GM23248 (cell line): ENCODE measurements around the gene SNRNP27.

ENCODE experiments used
- EZH2 ChIP-seq: fragments of 200-600 bp; sonication (generic); IDR thresholded peaks from 2 replicates; pipeline ENCODE4 v1.6.1; 2018; ENCODE audit warnings: antibody characterized with exemption, mild to moderate bottlenecking; ENCODE audit not compliant: insufficient read depth, poor library complexity, severe bottlenecking
- EZH2phosphoT487 ChIP-seq: fragments of 200-600 bp; sonication (generic); IDR thresholded peaks from 2 replicates; pipeline ENCODE4 v1.6.1; 2018; ENCODE audit warnings: antibody characterized with exemption, moderate library complexity, mild to moderate bottlenecking, low read depth; ENCODE audit not compliant: insufficient read depth

DNA sequence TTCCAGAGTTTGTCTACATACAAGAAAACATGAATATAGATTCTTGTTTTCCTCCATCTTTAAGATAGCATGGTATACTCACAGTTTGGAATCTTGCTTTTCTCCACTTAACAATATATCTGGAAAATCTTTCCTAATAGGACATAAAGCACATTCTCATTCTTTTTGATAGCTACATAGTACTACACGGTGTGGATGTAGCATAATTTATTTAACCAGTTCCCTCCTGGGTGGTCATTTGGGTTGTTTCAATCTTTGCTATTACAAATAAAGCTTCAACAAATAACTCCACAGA, 40.8 kb downstream of the SNRNP27 start:
- TF ChIP-seq EZH2 = no peak
- TF ChIP-seq EZH2phosphoT487 = no peak
